Measurements from ENCODE around the gene CACNA1C.

The CACNA1C gene

GRCh38 chr12:2171672-2172426, 119.1 kb downstream of the CACNA1C start:
- no peak overlapping the region for H3K4me3 ChIP-seq (replicated peaks in 1 of 2; ENCODE audit: low read depth in 2 of 2, low read length in 2 of 2)
- no peak for TF ChIP-seq CTCF (IDR thresholded peaks at IDR 0.05; ENCODE audit: low read depth, low read length)
- DNase-seq (ENCODE audit: low read depth in 2 of 2), result no peak

GRCh38 chr12:2172491-2173214, 119.9 kb downstream of the CACNA1C start:
- no peak overlapping the region for H3K4me3 ChIP-seq (replicated peaks in 1 of 2; ENCODE audit: low read depth in 2 of 2, low read length in 2 of 2)
- TF ChIP-seq CTCF (IDR thresholded peaks at IDR 0.05; ENCODE audit: low read depth, low read length), result no peak
- no peak for DNase-seq (ENCODE audit: low read depth in 2 of 2)

GRCh38 chr12:2173971-2174370, 121.2 kb downstream of the CACNA1C start:
- DNase-seq (ENCODE audit: low read depth in 2 of 2), result no peak
- H3K4me3 ChIP-seq (replicated peaks in 1 of 2; ENCODE audit: low read depth in 2 of 2, low read length in 2 of 2), result no peak overlapping the region
- no peak for TF ChIP-seq CTCF (IDR thresholded peaks at IDR 0.05; ENCODE audit: low read depth, low read length)

DNA sequence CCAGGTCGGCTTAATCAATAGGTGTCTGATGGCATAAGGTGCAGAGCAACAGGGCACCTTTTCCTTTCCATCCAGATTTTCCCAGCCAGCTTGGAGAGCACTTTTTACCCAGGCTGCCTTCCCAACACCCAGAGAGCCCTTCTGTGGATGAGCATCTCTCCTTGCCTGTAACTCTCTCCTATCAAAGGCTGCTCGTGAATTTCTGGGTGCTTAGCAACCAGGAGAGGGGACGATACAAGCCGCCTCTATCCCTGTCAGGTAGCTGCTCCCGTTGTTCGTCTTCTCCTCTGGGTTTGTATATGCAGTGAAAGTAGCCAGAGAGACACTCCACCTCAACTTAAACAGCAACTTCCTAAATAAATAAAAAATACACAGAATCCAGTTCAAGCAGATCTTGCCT, 124.2 kb downstream of the CACNA1C start:
- no peak for TF ChIP-seq CTCF (IDR thresholded peaks at IDR 0.05; ENCODE audit: low read depth, low read length)
- no peak overlapping the region for H3K4me3 ChIP-seq (replicated peaks in 1 of 2; ENCODE audit: low read depth in 2 of 2, low read length in 2 of 2)
- no peak for DNase-seq (ENCODE audit: low read depth in 2 of 2)

GRCh38 chr12:2177751-2178150, 125.0 kb downstream of the CACNA1C start:
- H3K4me3 ChIP-seq (replicated peaks in 1 of 2; ENCODE audit: low read depth in 2 of 2, low read length in 2 of 2), result no peak overlapping the region
- TF ChIP-seq CTCF (IDR thresholded peaks at IDR 0.05; ENCODE audit: low read depth, low read length), result no peak
- no peak for DNase-seq (ENCODE audit: low read depth in 2 of 2)

GRCh38 chr12:2179058-2179457, 126.3 kb downstream of the CACNA1C start:
- no peak overlapping the region for H3K4me3 ChIP-seq (replicated peaks in 1 of 2; ENCODE audit: low read depth in 2 of 2, low read length in 2 of 2)
- no peak for TF ChIP-seq CTCF (IDR thresholded peaks at IDR 0.05; ENCODE audit: low read depth, low read length)
- no peak for DNase-seq (ENCODE audit: low read depth in 2 of 2)
